PC-3 (cell line): ENCODE results near the gene SALL3. TPM values are rescaled to one million over a fixed set of nuclear protein-coding genes. Genes with fewer than 3 reads are reported as not detected.

Experiments used
- ATAC-seq: fragments of 200-7000 bp; cut with Tn5 transposase; 2 replicates; pipeline ENCODE4 v1.9.1; 2020; ENCODE audit warnings: mild to moderate bottlenecking, moderate library complexity
- BruUV-seq: library from RNA; stranded (reverse); fragments of 400-500 nt; replicated peaks from 2 replicates; lab custom pipeline; 2021; lab: Mats Ljungman, UMichigan
- CTCF ChIA-PET: fragments of 300-600 bp; sonication (Branson Sonifier 250); formaldehyde crosslinking; loops from one replicate; lab custom pipeline; 2022; ENCODE audit warnings: antibody characterized with exemption; lab: Charles Lee
- POLR2A ChIA-PET: fragments of 300-600 bp; sonication (Branson Sonifier 250); formaldehyde crosslinking; loops from one replicate; lab custom pipeline; 2022; ENCODE audit warnings: antibody characterized with exemption; ENCODE audit not compliant: unreplicated experiment; lab: Charles Lee
- DNase-seq: peaks from one replicate; pipeline ENCODE4 v3.0.0-alpha.2; 2015
- H2AFZ ChIP-seq: fragments of 300-600 bp; sonication (generic); 2 replicates; pipeline ENCODE4 v1.6.0; 2016; ENCODE audit warnings: antibody characterized with exemption, low read length
- H3F3A ChIP-seq: fragments of 300-600 bp; sonication (generic); one replicate; pipeline ENCODE4 v1.6.0; 2017; ENCODE audit warnings: antibody characterized with exemption, low read length, control low read depth, mild to moderate bottlenecking; ENCODE audit not compliant: unreplicated experiment
- H3K27ac ChIP-seq: fragments of 300-600 bp; sonication (generic); 2 replicates; pipeline ENCODE4 v1.5.1; 2016; ENCODE audit warnings: mild to moderate bottlenecking, low read length
- H3K27me3 ChIP-seq: fragments of 300-600 bp; sonication (generic); 2 replicates; pipeline ENCODE4 v1.6.1; 2016; ENCODE audit warnings: low read length, mixed read lengths
- H3K36me3 ChIP-seq: fragments of 300-600 bp; sonication (generic); 2 replicates; pipeline ENCODE4 v1.6.1; 2016; ENCODE audit warnings: low read depth, mixed run types, low read length, mixed read lengths
- H3K4me1 ChIP-seq: fragments of 300-600 bp; sonication (generic); 2 replicates; pipeline ENCODE4 v1.5.1; 2016; ENCODE audit warnings: low read length; ENCODE audit not compliant: insufficient read depth
- H3K4me2 ChIP-seq: fragments of 300-600 bp; sonication (generic); 2 replicates; pipeline ENCODE4 v1.6.0; 2016; ENCODE audit warnings: low read length
- H3K4me3 ChIP-seq: fragments of 300-600 bp; sonication (generic); 2 replicates; pipeline ENCODE4 v1.5.1; 2016; ENCODE audit warnings: mild to moderate bottlenecking, low read length, mixed read lengths
- H3K79me2 ChIP-seq: fragments of 300-600 bp; sonication (generic); 2 replicates; pipeline ENCODE4 v1.6.1; 2017; ENCODE audit warnings: low read length, mixed read lengths
- H3K9ac ChIP-seq: fragments of 300-600 bp; sonication (generic); 2 replicates; pipeline ENCODE4 v1.6.0; 2016; ENCODE audit warnings: mild to moderate bottlenecking, low read length
- H3K9me2 ChIP-seq: fragments of 300-600 bp; sonication (generic); replicated peaks from 2 replicates; pipeline ENCODE4 v1.6.1; 2016; ENCODE audit warnings: mixed run types, low read length, mixed read lengths
- H3K9me3 ChIP-seq: fragments of 300-600 bp; sonication (generic); 2 replicates; pipeline ENCODE4 v1.6.1; 2016; ENCODE audit warnings: low read length, mixed read lengths
- H4K20me1 ChIP-seq: fragments of 300-600 bp; sonication (generic); 2 replicates; pipeline ENCODE4 v1.6.1; 2016; ENCODE audit warnings: low read length, mixed read lengths
- EZH2 ChIP-seq: fragments of 300-600 bp; sonication (generic); IDR thresholded peaks from one replicate; pipeline ENCODE4 v1.6.1; 2017; ENCODE audit warnings: antibody characterized with exemption, mild to moderate bottlenecking, low read length; ENCODE audit not compliant: unreplicated experiment
- EZH2phosphoT487 ChIP-seq: fragments of 300-600 bp; sonication (generic); IDR thresholded peaks from 2 replicates; pipeline ENCODE4 v1.6.1; 2018; ENCODE audit warnings: mild to moderate bottlenecking, antibody characterized with exemption, low read length, borderline replicate concordance
- intact Hi-C: fragments of 100-400 bp; cut with micrococcal nuclease; formaldehyde crosslinking; loops from 2 replicates; pipeline ENCODE4 v1.9.0; 2023
- total RNA-seq: library from RNA; depleted of rRNA; stranded (reverse); fragments of >200 nt; gene quantifications from 2 replicates; pipeline ENCODE4 v1.2.3, GENCODE V29; 2014
- TF ChIP-seq, protein P1 (sequence below): fragments of 300-600 bp; sonication (generic); conservative IDR thresholded peaks from 2 replicates; pipeline ENCODE4 v1.5.1; 2017; ENCODE audit warnings: antibody characterized with exemption, low read depth, mild to moderate bottlenecking, low read length

Gene SALL3
- total RNA-seq, 1 experiment from 2014 or later = not detected

DNA sequence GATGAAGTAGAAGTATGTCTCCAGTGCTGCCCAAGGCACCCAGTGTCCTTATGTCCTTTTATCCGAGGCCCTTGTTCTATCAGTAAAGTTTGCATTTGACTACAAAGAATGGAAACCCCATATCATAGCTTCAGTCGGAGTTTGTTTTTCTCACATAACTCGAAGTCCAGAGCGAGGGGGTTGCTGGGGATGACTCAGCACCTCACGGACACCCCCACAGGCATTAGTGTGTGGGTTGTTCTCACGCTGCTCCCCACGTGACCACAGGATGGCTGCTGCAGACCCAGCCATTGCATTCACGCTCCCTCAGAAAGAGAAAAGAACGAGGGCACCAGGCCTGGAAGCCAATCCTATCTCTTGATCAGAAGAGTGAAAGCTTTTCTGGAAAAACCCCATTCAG is 27.8 kb downstream of the SALL3 start:
- no peak overlapping the region for H3K4me3 ChIP-seq
- no peaks in the 10 kb centered on the region for H3K9me3 ChIP-seq
- H3K9me2 ChIP-seq = no peaks in the 10 kb centered on the region
- H3K9ac ChIP-seq = no peak overlapping the region
- H3K27me3 ChIP-seq = peaks cover 73% of the 10 kb centered on the region
- intact Hi-C loops = no loop called here
- ATAC-seq = no peak
- TF ChIP-seq EZH2phosphoT487 (no peak), EZH2 (no peak)
- TF ChIP-seq, protein P1, sequence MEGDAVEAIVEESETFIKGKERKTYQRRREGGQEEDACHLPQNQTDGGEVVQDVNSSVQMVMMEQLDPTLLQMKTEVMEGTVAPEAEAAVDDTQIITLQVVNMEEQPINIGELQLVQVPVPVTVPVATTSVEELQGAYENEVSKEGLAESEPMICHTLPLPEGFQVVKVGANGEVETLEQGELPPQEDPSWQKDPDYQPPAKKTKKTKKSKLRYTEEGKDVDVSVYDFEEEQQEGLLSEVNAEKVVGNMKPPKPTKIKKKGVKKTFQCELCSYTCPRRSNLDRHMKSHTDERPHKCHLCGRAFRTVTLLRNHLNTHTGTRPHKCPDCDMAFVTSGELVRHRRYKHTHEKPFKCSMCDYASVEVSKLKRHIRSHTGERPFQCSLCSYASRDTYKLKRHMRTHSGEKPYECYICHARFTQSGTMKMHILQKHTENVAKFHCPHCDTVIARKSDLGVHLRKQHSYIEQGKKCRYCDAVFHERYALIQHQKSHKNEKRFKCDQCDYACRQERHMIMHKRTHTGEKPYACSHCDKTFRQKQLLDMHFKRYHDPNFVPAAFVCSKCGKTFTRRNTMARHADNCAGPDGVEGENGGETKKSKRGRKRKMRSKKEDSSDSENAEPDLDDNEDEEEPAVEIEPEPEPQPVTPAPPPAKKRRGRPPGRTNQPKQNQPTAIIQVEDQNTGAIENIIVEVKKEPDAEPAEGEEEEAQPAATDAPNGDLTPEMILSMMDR = no peak
- no peaks in the 10 kb centered on the region for H3K79me2 ChIP-seq
- no TSS peak for BruUV-seq
- no peak overlapping the region for H2AFZ ChIP-seq
- H3F3A ChIP-seq = no peaks in the 10 kb centered on the region
- no peaks in the 10 kb centered on the region for H3K4me1 ChIP-seq
- ChIA-PET CTCF (no interaction called here), POLR2A (no interaction called here)
- H4K20me1 ChIP-seq = no peaks in the 10 kb centered on the region
- DNase-seq = no peak
- H3K4me2 ChIP-seq = no peak overlapping the region
- no peaks in the 10 kb centered on the region for H3K36me3 ChIP-seq
- H3K27ac ChIP-seq = no peak overlapping the region

DNA sequence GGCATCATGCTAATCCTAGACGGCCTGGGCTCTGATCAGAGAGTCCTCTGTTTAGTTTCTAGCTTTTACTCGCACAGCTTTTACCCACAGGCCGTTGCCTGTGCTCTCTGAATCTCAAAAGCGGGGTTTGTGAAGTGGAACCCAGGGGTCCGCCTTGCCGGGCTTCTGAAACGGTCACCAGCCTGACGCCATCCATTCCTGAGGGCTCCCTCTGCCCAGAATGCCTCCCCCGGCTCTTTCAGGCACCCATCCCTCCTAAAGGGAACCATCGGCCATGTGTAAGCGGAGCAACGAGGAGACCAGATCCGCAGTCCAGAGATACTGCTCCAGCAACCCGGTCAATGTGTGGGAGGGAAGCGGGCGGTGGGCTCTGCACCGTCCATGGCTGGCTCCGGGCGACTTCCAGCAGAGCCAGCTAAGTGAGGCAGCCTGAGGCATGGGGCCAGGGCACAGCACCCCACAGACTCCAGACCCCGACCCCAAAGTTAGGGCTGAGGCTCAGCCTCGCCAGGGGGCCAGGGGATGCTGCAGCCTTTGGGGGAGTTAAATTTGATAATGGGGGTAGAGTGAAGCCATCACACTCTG is 28.8 kb downstream of the SALL3 start:
- H4K20me1 ChIP-seq = no peaks in the 10 kb centered on the region
- H3K4me2 ChIP-seq = no peak overlapping the region
- no peaks in the 10 kb centered on the region for H3K9me3 ChIP-seq
- no peak overlapping the region for H3K9ac ChIP-seq
- TF ChIP-seq EZH2 (no peak), EZH2phosphoT487 (no peak)
- TF ChIP-seq, protein P1 = no peak
- DNase-seq (no peak), ATAC-seq (no peak)
- ChIA-PET POLR2A (no interaction called here), CTCF (no interaction called here)
- intact Hi-C loops = no loop called here
- no peak overlapping the region for H3K27ac ChIP-seq
- no TSS peak for BruUV-seq
- H3F3A ChIP-seq = no peaks in the 10 kb centered on the region
- peaks cover 74% of the 10 kb centered on the region for H3K27me3 ChIP-seq
- H3K9me2 ChIP-seq = no peaks in the 10 kb centered on the region
- H2AFZ ChIP-seq = no peak overlapping the region
- no peaks in the 10 kb centered on the region for H3K4me1 ChIP-seq
- H3K36me3 ChIP-seq = no peaks in the 10 kb centered on the region
- H3K4me3 ChIP-seq = no peak overlapping the region
- H3K79me2 ChIP-seq = no peaks in the 10 kb centered on the region

DNA sequence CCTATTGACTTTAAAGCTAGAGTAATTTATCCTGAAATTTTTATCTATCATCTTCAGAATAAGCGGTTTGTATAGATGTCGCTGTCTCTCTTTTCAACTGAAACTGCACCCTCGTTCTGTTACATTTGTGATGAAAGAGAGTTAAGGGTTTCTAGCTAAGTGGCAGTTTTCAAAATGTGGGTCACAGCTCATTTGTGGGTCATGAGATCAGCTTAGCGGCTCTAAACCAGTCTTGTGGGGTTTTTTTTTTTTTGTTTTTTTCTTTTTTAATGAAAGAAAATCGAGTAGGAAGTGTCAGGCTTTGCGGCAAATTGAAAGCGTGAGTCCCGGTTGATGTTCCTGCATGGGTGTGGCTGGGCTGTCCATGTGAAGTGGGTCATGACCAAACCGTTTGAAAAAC is 31.2 kb downstream of the SALL3 start:
- intact Hi-C loops = no loop called here
- Histone ChIP-seq H3K4me3 (peak overlapping the region; percentile 25; the same call in 1 of the 2 replicates), H3K36me3 (no peaks in the 10 kb centered on the region), H3K9me2 (no peaks in the 10 kb centered on the region), H3K27ac (no peak overlapping the region), H3K79me2 (no peaks in the 10 kb centered on the region), H3K27me3 (peaks cover 75% of the 10 kb centered on the region), H2AFZ (no peak overlapping the region), H3K4me2 (peak overlapping the region; percentile 58), H3K4me1 (no peaks in the 10 kb centered on the region), H3F3A (no peaks in the 10 kb centered on the region), H3K9me3 (no peaks in the 10 kb centered on the region), H4K20me1 (no peaks in the 10 kb centered on the region), H3K9ac (no peak overlapping the region)
- ChIA-PET POLR2A (no interaction called here), CTCF (no interaction called here)
- BruUV-seq = no TSS peak
- no peak for ATAC-seq
- TF ChIP-seq EZH2 = no peak
- TF ChIP-seq EZH2phosphoT487 = no peak
- TF ChIP-seq, protein P1 = no peak
- DNase-seq = no peak
